ENCODE results near the gene FRMD5.
"Not testable (repeated sequence)": the region's sequence is repeated elsewhere in the genome, so short reads cannot be mapped to it uniquely, and the experiment has no call there.

The FRMD5 gene

DNA sequence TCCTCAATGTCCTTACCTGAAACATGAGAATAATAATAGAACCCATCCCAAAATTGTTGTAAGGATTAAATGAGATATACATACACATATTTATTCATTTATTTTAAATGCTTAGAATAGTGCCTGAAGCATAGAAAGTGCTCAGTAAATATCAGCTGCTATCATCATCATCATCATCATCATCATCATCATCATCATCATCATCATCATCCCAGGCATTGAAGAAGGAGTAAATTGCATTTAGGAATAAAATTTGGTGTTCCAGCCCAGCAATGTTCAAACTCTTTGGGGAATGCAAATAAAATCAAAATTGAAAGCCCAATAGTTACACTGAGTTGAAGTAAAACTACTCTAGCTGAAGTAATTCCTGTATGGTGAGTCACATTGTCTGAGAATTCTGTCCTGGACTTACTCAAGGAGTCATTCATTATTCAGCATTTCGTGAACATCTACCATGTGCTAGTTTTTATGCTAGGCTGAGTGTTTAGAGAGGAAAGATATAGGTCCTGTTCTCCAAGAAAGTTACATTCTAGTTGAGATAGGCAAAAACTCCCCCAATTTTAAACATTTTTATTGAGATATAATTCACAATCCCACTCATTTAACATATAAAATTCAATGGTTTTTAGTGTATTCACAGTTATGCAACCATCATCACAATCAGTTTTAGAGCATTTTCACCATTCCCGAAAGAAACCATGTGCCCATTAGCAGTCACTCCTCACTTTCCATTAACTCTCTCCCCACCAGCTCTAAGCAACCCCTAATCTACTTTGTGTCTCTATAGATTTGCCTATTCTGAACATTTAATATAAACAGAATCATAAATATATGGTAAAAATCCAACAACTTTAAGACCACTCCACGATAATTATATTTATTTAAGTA is 107.2 kb downstream of the FRMD5 start:
- DNase-seq: no peak

DNA sequence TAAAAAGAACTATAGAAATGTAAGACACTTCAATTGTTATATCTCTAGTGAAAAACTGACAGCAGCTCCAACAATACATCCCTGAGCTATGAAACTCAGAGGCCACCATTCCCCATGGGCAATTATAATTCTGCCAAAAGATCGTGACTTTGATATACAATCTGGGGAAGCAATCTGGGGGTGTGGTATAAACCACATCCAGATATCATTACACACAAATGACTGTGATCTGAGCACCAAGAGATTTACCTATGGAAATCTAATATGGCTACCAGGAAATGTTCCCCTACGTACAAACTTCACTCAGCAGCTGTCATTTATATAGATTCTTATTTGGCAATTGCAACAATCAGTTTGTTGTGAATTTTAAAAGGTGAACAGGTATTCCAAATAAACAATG is 110.3 kb downstream of the FRMD5 start:
- DNase-seq: no peak

DNA sequence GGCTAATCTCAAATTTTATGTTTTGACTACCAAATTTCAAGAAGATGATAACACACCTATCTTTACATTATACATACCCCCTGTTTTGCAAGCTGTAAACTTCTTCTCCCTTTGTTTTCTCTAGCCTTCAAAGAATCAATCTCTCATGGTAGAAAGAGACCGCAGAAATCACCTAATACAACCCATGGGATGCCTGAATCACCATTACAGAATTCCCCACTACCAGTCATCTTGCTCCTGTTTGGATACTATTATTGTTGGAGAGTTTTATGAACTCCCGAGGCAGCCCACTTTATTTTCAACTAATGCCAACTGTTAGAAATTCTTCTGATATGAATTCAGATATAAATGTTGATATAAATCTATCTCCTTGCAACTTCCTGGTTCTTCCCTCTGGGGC is 110.9 kb downstream of the FRMD5 start:
- DNase-seq: no peak

DNA sequence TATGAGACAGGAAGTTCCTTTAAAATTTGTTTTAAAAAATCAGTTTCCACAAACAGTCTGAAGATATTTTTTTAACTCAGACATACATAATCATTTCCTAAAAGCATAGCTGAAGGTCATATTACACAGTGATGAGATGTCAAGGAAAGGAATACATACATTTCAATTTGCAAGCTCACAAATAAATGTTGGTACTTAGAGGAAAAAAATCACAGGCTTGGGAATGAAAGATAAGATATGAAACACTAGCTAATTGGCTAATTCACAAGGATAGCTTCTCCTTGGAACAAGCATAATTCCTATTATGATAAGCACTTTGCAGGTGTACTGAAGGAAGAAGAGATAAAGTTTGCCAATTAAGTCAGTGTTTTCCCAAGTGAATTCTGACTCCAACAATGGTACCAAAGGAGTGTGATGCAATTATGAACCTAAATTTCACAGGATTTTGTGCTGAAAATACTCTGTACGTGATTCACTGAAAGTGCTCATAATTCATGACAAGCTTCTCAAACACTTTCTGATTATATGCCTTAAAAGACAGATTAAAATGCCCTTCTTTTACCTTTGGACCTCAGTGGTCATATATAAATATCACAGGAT is 112.4 kb downstream of the FRMD5 start:
- DNase-seq: no peak

DNA sequence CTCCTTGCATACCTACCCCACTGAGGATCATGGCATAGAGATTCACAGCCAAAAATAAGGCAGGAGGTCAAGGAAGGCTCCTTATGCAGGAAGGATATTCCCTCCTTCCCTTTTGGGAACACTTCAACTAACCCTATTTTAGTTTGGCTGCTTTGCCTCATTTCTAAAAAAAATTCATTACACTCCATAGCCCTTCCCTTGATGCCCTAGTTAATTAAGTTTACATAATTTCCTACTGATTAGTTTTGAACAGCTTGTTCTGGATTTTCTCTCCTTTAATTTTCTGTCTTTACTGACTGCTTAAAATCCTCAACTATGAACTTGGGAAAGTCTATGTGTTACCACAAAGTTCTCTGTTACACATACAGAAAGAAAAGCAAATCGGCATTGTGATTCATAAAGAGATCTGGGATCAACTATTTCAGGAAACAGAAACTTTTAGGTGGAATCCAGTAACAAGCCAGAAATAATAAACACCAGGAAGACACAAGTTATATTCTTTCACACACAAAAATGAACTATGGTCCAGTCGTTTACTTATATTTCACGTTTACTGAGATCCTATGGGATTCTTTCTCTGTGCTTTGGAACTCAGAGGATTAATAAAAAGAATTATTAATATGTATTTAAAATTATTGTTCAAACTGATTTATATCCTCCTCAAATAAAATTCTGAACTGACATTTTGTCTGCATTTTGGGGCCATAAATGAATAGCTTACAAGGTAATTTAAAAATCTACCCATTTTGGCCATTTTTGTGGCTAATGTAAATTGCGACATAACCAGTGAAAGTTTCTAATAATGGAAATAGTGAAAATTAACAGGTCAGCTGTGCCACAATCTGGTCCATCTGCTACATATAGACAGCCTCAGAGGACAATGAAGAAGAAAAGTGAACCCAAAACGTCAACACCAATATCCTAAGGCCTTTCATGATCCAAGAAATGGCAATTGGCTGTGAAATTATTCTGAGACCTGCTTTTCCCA is 113.8 kb downstream of the FRMD5 start:
- no peak for DNase-seq

DNA sequence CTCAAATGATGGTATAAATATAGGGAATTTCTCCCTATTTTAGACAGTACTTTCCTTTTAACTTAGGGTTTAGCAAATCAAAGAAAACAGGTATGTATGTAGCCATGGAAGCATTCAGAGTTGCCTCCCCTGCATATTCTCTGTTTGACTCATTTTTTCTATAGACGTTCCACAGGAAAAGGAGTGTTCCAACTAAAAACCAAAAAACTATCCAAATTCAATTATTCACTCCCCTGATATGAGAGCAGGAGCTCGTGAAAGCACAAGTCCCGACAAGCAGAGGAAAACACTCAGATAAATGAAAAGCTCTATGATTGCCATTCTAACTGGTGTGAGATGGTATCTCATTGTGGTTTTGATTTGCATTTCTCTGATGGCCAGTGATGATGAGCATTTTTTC is 119.5 kb downstream of the FRMD5 start:
- DNase-seq: no peak

DNA sequence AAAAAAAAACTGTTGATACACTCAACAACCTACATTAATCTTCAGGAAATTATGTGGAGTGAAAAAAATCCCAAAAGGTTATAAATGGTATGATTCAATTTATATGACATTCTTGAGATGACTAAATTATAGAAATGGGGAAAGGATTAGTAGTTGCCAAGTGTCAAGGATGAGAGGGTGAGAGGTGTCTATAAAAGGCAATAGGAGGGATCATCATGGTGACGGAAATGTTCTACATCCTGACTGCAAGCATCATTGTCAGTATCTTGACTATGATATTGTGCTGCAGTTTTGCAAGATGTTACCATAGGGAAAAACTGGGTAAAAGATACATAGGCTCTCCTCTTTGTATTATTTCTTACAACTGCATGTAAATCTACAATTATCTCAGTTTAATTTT is 125.6 kb downstream of the FRMD5 start:
- DNase-seq: no peak

DNA sequence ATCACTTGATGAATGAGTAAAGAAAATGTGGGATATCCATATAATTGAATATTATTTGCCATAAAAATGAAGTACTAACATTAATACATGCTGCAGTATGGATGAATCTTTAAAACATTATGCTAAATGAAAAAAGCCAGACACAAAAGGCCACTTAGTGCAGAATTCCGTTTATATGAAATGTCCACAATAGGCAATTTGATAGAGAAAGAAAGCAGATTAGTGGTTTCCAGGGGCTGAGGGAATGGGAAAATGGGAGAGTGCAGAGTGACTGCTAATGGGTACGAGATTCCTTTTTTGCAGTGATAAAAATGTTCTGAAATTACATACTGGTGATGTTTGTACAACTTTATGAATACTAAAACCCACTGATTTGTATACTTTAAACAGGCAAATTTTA is 126.7 kb downstream of the FRMD5 start:
- DNase-seq: no peak

DNA sequence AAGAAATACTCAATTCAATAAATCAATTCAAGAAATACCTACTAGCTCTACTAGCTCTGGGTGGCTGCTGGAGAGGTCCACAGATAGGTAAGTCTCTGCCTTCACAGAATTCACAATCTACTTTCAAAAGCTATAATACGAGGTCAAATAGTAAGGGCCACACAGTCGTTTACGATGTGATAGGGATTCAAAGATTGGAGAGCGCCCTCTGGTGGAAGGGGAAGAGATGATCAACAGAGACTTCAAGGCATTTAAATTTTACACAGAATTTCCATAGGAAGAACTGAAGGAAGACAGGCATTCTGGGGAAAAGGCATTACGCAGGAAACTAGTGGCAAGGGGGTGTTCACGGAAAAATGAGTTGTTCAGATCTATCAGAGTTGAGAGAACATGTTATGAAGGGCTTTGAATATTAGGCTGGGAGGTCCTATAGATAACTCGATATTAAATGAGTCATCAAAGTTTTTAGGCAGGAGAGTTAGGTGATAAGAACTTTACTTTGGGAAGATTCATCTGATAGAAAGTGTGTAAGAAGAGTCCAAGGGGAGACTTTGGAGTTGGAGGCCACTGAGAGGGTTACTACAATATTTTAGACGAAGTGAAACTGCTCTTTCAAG is 128.8 kb downstream of the FRMD5 start:
- DNase-seq: peak; percentile 29

DNA sequence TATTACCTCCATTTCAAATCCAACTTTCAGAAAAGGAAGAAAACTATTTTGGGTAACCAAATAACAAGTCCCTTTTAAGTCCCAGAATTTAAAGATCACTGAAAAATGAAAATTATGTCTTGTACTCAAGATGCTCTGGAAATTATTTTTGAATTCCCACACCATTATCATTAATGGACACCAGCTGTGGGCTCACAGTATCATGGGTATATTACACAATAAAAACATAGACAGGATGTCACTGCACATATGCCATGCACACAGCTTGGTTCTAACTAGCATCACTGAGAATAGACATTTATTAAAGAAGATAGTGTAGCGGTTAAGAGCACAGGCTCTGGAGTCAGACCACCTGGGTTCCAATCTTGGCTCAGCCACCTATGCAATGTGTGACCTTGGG is 130.4 kb downstream of the FRMD5 start:
- DNase-seq: no peak

DNA sequence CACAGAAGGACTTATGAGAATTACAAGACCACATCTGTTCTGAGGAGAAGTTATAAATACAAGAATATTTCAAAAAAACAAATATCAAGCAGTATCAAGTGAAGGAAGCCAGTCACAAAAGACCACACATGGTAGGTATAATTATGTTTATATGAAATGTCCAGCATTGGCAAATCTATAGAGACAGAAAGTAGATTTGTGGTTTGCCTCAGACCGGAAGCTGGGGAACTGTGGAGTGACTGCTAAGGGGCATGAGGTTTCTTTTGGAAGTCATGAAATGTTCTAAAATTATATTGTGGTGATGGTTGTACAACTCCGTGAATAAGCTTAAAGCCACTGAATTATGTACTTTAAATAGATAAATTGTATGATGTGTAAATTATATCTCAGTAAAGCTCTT is 136.9 kb downstream of the FRMD5 start:
- no peak for DNase-seq

DNA sequence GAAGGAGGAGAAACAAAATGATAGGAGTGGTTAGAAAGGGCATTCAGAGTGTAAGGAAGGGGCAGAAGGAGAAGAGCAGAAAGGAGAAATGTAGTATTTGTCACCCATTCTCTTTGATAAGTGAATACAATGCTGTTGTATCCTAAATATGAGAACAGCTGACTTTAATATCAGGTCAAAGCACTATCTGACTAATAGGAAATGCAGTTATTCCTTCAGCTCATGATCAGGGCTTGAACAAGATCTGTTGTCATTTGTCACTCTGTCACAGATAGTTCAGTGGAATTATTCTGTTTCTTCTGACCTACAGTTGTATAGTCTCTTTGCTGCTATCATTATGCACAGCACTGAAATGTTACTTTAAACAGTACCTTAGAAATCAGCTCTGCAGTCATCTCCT is 149.4 kb downstream of the FRMD5 start:
- no peak for DNase-seq

DNA sequence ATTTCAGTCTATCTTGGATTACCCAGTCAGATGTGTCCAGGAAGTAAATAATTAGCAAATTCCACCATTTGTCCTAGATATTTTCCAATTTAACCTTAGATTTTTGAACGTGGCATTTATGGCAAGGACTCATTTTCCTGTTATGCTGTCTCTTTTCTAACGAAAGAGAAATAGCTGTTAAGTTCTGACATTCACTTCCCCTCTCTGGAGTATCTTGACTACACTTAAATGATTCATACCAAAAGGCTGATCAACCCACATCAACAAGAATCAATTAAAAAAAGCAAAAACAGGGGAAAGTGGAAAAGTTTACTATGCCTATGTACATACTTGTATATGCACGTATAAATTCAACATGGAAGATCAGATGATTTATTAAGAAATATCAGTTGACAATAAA is 149.9 kb downstream of the FRMD5 start:
- no peak for DNase-seq

DNA sequence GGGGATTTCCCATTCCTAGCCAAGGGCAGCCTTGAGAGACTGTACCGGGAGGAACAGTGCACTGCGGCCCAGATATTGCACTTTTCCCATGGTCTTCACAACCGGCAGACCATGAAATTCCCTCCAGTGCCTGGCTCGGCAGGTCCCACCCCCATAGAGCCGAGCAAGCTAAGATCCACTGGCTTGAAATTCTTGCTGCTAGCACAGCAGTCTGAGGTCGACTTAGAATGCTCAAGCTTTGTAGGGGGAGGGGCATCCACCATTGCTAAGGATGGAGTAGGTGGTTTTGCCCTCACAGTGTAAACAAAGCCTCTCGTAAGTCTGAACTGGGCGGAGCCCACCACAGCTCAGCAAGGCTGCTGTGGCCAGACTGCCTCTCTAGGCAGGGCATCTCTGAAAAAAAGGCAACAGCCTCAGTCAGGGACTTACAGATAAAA is 156.3 kb downstream of the FRMD5 start:
- peak; percentile 11 for DNase-seq

DNA sequence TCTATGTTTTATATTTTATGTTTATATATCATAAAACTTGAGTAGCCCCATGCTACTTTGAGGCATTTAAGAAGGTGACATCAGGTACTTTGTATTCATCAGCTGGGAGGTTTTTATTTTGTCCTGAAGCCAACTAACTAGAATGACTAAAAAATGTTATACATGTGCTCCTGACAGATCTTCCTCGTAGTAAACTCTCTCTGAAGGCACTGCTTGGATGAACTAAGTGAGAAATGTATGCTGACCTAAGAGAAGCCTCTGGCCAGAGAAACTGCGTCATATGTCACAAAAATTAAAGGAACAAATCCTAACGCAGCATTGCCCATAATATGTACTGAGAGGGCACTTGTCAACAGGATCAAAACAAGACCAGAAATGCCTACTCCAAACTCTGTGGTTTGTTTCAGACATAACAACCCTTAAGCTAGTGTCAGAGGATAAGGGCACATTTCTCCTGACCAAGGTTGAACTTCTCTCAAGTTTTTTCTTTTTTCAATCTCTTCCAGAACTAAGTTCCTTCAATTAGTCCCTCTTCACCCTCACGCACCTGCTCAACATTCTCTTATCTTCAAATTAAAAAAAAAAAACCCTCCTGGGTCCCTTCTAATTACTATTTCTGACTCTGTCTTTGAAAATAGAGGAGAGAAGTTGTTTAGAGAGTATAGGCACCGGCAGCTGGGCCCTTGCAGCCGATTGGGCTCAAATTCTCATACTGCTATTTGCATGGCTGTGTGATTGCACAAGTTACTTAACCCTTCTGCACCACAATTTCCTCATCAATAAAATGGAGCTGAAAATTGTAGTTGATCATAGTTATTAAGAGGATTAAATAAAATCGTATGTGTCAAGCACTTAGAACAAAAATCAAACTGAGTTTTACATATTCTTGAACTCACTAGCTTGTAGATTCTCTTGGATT is 159.0 kb downstream of the FRMD5 start:
- DNase-seq: no peak

DNA sequence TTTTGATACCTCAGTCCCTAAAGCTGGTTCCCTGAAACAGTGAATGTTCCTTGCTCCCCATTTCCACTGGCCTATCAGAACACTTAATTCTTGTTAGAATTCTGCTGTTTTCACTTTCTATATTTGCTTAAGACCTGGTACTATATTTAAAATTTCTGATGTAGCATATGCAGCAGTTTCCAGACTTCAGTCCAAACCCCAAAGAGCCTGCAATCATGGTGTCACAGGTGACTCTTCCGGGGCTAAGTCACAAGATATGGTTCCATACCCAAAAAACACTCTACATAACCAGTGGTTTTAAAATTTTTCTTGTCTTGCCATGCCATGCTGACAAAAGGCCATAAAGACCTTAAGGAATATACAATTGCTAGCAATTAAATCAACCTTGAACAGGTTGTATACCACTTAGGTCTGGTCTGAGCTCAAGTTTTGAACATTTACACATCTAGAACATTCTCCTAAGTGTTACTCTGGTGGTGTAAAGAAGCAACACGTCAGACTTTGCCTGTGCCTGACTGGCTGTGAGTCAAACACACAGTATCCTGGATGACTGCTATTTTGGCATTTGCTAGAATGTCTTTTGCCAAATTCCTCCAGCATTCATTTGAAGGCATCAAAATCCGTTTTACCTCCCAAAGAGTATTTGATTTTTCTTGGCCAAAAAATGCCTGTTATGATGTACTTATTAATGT is 160.0 kb downstream of the FRMD5 start:
- DNase-seq: no peak

DNA sequence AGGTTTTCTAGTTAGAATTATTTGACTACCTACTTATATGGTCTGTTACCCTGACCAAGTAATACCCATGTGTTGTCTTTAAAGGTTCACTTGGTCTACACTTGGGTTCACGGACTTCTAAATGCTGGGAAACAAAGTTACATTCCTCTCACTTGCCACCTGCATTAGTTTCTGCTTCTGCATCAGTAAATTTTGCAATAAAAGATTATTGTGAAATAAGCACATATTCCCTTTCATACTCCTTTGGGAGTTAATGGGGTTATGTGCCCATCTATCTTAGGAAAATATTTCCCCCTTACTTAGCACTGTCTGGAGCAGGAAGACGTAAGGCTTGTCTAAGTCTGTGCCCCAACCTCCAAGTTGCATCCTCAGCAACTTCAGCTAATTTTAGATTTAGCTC is 160.7 kb downstream of the FRMD5 start:
- no peak for DNase-seq

DNA sequence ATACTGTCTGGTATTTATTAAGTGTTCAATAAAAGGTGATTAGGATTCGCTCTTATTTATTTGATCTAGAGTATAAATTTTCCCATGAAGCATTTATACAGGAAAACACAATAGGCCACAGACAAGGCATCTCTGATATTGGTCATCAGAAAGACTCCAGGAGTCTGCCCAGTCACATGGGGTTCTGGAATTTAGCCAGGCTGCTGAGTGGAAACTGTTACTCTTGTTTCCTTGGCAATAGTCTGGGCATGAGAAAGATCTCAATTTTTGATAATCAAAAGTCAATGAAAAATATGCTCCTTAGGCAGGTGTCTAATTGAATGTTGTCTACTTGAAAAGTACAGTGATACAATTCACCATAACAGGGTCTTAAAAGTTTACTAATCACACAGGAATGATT is 161.2 kb downstream of the FRMD5 start:
- DNase-seq: no peak

DNA sequence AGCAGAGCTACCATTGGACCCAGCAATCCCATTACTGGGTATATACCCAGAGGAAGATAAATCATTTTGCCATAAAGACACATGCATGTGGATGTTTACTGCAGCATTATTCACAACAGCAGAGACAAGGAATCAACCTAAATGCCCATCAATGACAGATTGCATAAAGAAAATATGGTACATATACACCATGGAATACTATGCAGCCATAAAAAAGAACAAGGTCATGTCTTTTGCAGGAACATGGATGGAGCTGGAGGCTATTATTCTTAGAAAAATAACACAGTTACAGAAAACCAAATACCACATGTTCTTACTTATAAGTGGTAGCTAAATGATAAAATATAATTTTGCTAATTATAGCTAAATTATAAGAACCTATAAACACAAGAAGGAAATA is 162.3 kb downstream of the FRMD5 start:
- not testable (repeated sequence) for DNase-seq

DNA sequence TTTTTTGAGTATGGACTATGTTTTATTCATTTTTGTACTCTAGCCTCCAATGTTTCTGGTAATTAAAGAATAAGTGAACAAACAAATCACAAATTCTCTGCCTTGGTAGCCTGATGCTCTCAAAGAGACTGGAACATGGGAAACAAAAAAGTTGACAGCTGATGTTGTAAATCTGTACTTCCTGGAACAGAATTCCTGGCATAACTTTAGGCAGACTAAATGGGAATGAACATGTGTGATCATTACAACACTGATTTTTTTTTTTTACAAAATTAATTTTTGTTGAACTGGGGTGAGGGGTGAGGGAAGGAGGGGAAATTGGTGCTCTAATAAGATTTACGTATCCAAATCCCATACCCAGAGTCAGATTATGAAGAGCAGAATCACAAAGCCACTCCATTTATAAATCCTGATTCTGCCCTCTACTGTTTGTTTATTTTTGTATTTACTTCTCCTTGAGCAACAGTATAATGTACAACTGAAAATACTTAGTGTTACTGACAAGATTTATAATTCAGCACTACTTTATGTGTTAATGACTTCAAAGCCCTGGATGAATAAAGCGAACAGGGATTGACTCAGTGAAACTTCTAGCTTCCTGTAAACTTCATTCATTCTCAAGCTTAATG is 165.0 kb downstream of the FRMD5 start:
- DNase-seq: no peak

DNA sequence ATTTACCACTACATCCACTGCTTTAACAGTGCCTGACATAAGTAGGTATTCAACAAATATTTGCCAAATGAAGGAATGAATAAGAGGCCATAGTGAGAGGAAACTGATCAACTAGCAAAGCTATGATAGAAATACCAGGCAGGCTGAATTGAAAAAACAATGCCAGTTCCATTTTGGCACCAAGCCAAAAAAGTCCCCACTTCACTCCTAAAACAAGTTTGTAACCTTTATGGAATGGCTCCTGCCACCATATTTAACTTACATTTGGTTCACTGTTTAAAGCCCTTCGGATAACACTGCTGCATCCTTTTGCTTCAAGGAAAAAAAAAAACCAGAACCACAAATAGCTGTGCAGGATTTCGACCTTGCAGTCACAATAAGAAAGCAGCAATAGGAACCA is 166.1 kb downstream of the FRMD5 start:
- no peak for DNase-seq

All from NCI-H187 treated with DMSO at 0.1 percent for 48 hours (cell line).